Colonic mucosa (tissue), 4 donors: ENCODE data around the gene TTC28. TPM values are rescaled to one million over a fixed set of nuclear protein-coding genes. Genes with fewer than 3 reads are reported as not detected.
"Not testable (repeated sequence)": the region's sequence is repeated elsewhere in the genome, so short reads cannot be mapped to it uniquely, and the experiment has no call there.

Source experiments
- DNase-seq: peaks from one replicate; pipeline ENCODE4 v3.0.0-alpha.2; 2020
- H3K27ac ChIP-seq: fragments of 200-600 bp; one replicate; pipeline ENCODE4 v1.8.0; 2021
- H3K27me3 ChIP-seq: fragments of 200-600 bp; one replicate; pipeline ENCODE4 v1.8.0; 2021
- H3K36me3 ChIP-seq: fragments of 200-600 bp; one replicate; pipeline ENCODE4 v1.8.0; 2021
- H3K4me1 ChIP-seq: fragments of 200-600 bp; one replicate; pipeline ENCODE4 v1.8.0; 2021; ENCODE audit warnings: mild to moderate bottlenecking
- H3K4me3 ChIP-seq: fragments of 200-600 bp; one replicate; pipeline ENCODE4 v1.8.0; 2021
- H3K9ac ChIP-seq, 2 donors: one replicate each; pipeline ENCODE4 v1.7.0; 2013; ENCODE audit warnings: control low read depth in 2 of 2, low read depth in 2 of 2, low read length in 2 of 2
- H3K9me3 ChIP-seq: fragments of 200-600 bp; one replicate; pipeline ENCODE4 v1.8.0; 2021
- intact Hi-C: fragments of 100-400 bp; cut with DNase I; formaldehyde crosslinking; loops from one replicate; pipeline ENCODE4 v1.14.1; 2022
- total RNA-seq, 2 donors: library from RNA; stranded (reverse); fragmentation: NEBNext Ultra II Directional in 1 of 2; extraction: Animal tissue kit (Norgen Biotek cat#: 25700) in 1 of 2; gene quantifications; one replicate each; pipeline ENCODE4 v1.2.1, GENCODE V29; 2021
- TF ChIP-seq, protein P1 (sequence below): fragments of 200-600 bp; IDR thresholded peaks from one replicate; pipeline ENCODE4 v1.8.0; 2022; ENCODE audit warnings: antibody characterized with exemption, mild to moderate bottlenecking
- donor health status: healthy.
- donor health status: DM: no; HTN: no; CAD: no.
- donor health status: DM: no; HTN: no; CAD: no.

Gene TTC28
- total RNA-seq, 2 donors from 2014 or later, result 6.6 to 9.2 TPM

GRCh38 chr22:28074526-28074925, 605.1 kb downstream of the TTC28 start:
- no peak for DNase-seq
- H3K27me3 ChIP-seq, result no peaks in the 10 kb centered on the region
- H3K9me3 ChIP-seq, result no peaks in the 10 kb centered on the region
- intact Hi-C loops, result no loop called here
- no peaks in the 10 kb centered on the region for H3K4me1 ChIP-seq
- no peaks in the 10 kb centered on the region for H3K36me3 ChIP-seq
- no peak overlapping the region for H3K9ac ChIP-seq
- H3K27ac ChIP-seq, result no peak overlapping the region
- TF ChIP-seq, protein P1, sequence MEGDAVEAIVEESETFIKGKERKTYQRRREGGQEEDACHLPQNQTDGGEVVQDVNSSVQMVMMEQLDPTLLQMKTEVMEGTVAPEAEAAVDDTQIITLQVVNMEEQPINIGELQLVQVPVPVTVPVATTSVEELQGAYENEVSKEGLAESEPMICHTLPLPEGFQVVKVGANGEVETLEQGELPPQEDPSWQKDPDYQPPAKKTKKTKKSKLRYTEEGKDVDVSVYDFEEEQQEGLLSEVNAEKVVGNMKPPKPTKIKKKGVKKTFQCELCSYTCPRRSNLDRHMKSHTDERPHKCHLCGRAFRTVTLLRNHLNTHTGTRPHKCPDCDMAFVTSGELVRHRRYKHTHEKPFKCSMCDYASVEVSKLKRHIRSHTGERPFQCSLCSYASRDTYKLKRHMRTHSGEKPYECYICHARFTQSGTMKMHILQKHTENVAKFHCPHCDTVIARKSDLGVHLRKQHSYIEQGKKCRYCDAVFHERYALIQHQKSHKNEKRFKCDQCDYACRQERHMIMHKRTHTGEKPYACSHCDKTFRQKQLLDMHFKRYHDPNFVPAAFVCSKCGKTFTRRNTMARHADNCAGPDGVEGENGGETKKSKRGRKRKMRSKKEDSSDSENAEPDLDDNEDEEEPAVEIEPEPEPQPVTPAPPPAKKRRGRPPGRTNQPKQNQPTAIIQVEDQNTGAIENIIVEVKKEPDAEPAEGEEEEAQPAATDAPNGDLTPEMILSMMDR, result no peak
- no peak overlapping the region for H3K4me3 ChIP-seq

DNA sequence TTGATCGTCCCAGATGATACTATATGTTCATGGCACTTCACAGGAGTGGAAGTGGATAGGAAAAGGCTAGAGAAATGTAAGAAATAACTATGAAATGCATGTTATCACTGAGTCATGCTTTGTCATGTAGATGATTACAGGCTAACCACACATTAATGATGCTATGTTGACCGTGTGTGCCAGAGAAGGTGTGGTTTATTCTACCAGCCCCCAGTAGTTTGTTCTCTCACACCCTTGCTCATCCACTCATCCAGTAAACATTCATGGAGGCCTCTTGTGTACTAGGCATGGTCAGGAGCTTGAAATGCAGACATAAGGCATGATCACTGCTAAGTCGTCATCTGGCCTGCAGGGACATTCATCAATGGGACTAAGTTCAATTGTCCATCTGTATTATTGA, 607.6 kb downstream of the TTC28 start:
- Histone ChIP-seq H3K9ac (no peak overlapping the region), H3K27me3 (no peaks in the 10 kb centered on the region), H3K27ac (no peak overlapping the region), H3K36me3 (no peaks in the 10 kb centered on the region), H3K9me3 (no peaks in the 10 kb centered on the region), H3K4me1 (no peaks in the 10 kb centered on the region), H3K4me3 (no peak overlapping the region)
- TF ChIP-seq, protein P1, result no peak
- DNase-seq, result no peak
- intact Hi-C loops, result no loop called here

DNA sequence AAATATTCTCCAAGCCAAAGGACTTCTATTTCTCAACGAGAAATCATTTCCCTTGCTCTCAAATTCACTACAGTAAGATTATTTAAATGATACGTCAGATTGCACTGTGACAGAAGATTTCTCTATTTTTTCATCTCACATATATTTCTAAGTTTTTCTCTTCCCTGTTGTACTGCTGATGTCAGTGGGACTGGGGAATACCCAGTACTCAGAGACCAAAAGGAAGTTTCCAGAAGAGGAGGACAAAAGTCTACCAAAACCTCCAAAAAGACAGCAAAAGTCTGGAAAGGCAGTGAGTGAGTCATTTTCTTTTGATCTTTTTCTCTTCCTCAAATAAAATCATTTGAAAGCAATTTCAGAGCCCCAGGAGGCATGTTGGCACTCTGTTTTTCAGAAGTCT, 610.8 kb downstream of the TTC28 start:
- Histone ChIP-seq H3K4me3 (no peak overlapping the region), H3K27me3 (no peaks in the 10 kb centered on the region), H3K9ac (no peak overlapping the region), H3K4me1 (no peaks in the 10 kb centered on the region), H3K36me3 (no peaks in the 10 kb centered on the region), H3K9me3 (no peaks in the 10 kb centered on the region), H3K27ac (no peak overlapping the region)
- TF ChIP-seq, protein P1, result no peak
- intact Hi-C loops, result no loop called here
- no peak for DNase-seq

DNA sequence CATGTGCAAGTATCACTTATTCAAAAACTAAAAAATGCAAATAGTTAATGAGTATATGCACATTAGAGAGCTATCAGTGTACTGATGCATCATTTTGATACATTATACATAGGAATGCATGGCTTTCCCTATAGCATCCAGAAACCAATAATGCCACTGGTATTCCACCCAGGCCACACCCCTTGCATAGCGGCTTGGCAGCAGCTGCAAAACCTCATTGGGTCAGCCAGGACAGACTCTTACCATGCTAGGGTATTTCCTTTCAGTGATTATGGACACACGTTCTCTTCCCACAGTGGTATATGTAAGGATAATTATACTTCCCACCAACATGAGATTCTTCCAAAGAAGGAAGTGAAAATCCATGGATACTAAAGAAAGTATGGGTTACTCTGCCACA, 614.7 kb downstream of the TTC28 start:
- Histone ChIP-seq H3K36me3 (no peaks in the 10 kb centered on the region), H3K9me3 (no peaks in the 10 kb centered on the region), H3K4me1 (no peaks in the 10 kb centered on the region), H3K27me3 (no peaks in the 10 kb centered on the region), H3K27ac (no peak overlapping the region), H3K4me3 (no peak overlapping the region), H3K9ac (no peak overlapping the region)
- TF ChIP-seq, protein P1, result no peak
- intact Hi-C loops, result no loop called here
- DNase-seq, result no peak

GRCh38 chr22:28063656-28064055, 616.0 kb downstream of the TTC28 start:
- Histone ChIP-seq H3K27ac (no peak overlapping the region), H3K27me3 (no peaks in the 10 kb centered on the region), H3K36me3 (no peaks in the 10 kb centered on the region), H3K9ac (no peak overlapping the region), H3K4me3 (no peak overlapping the region), H3K4me1 (no peaks in the 10 kb centered on the region), H3K9me3 (no peaks in the 10 kb centered on the region)
- DNase-seq, result no peak
- intact Hi-C loops, result no loop called here
- TF ChIP-seq, protein P1, result no peak

DNA sequence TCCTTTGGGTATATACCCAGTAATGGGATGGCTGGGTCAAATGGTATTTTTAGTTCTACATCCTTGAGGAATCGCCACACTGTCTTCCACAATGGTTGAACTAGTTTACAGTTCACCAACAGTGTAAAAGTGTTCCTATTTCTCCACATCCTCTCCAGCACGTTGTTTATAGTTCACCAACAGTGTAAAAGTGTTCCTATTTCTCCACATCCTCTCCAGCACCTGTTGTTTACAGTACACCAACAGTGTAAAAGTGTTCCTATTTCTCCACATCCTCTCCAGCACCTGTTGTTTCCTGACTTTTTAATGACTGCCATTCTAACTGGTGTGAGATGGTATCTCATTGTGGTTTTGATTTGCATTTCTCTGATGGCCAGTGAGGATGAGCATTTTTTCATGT, 619.0 kb downstream of the TTC28 start:
- H3K4me3 ChIP-seq, H3K9me3 ChIP-seq, H3K36me3 ChIP-seq, H3K27me3 ChIP-seq, DNase-seq, intact Hi-C loops, H3K4me1 ChIP-seq, H3K27ac ChIP-seq, H3K9ac ChIP-seq: not testable (repeated sequence)
